ENCODE results near the gene PIGB.

GRCh38 chr15:55283379-55284147 is 35.5 kb upstream of the PIGB start:
- no peak for TF ChIP-seq POLR2AphosphoS5 (IDR thresholded peaks at IDR 0.05; ENCODE audit: borderline replicate concordance, low read depth, low read length)
- TF ChIP-seq EZH2 (IDR thresholded peaks at IDR 0.05): no peak
- no peak for TF ChIP-seq FOXP2 (optimal IDR thresholded peaks at IDR 0.05; ENCODE audit: control extremely low read depth, extremely low read length, insufficient read depth)

All from SK-N-MC (cell line).